Measurements from ENCODE around the gene ZNF786. TPM values are rescaled to one million over a fixed set of nuclear protein-coding genes. Genes with fewer than 3 reads are reported as not detected.
A peak's percentile ranks its signal among the peaks of the same experiment; 100 is the strongest.

ZNF786 gene
- total RNA-seq, 1 experiment from 2014 or later = 10.1 TPM

GRCh38 chr7:149071641-149072437, 18.7 kb downstream of the ZNF786 start:
- POLR2A ChIA-PET = interaction anchor here (0.6 kb wide), 1 partner anchor 21 kb away, joined by 6 read pairs; no protein-coding TSS in a partner anchor
- Histone ChIP-seq H3K27ac (ENCODE audit: low read length) (no peak overlapping the region), H3K4me1 (ENCODE audit: control insufficient read depth, insufficient read depth, low read length) (no peaks in the 10 kb centered on the region), H3K9me3 (ENCODE audit: control insufficient read depth, insufficient read depth, low read depth, low read length) (no peaks in the 10 kb centered on the region), H3K36me3 (ENCODE audit: control insufficient read depth, insufficient read depth, low read length) (peaks cover 16% of the 10 kb centered on the region), H3K4me3 (ENCODE audit: low read depth in 2 of 2, low read length in 2 of 2) (no peak overlapping the region), H3K27me3 (ENCODE audit: control insufficient read depth, insufficient read depth, low read length) (no peaks in the 10 kb centered on the region)
- CTCF ChIA-PET = interaction anchor here (0.5 to 0.7 kb wide), 2 partner anchors 10 to 16 kb away, joined by 3 to 4 read pairs; no protein-coding TSS in a partner anchor
- intact Hi-C loops (cut with micrococcal nuclease; ENCODE audit: unreplicated experiment) (no loop called here), in situ Hi-C loops (cut with HindIII; ENCODE audit: low pct_unique_long_range_greater_than_20kb, low sequenced_read_pairs) (no loop called here)
- peak; percentile 80 for TF ChIP-seq CTCF (IDR thresholded peaks at IDR 0.05)
- no peak for TF ChIP-seq REST (IDR thresholded peaks at IDR 0.05; ENCODE audit: insufficient read depth in 1 of 2, low read depth in 2 of 2, low read length in 1 of 2)
- peak; percentile 81 for ATAC-seq
- no TSS peak for BruUV-seq (replicated peaks)
- no peak for DNase-seq (ENCODE audit: low read depth, low spot score)

GRCh38 chr7:149071182-149071635, 19.3 kb downstream of the ZNF786 start:
- intact Hi-C loops (cut with micrococcal nuclease; ENCODE audit: unreplicated experiment) (no loop called here), in situ Hi-C loops (cut with HindIII; ENCODE audit: low pct_unique_long_range_greater_than_20kb, low sequenced_read_pairs) (no loop called here)
- POLR2A ChIA-PET = no interaction called here
- no peak for DNase-seq (ENCODE audit: low read depth, low spot score)
- Histone ChIP-seq H3K27ac (ENCODE audit: low read length) (no peak overlapping the region), H3K4me1 (ENCODE audit: control insufficient read depth, insufficient read depth, low read length) (no peaks in the 10 kb centered on the region), H3K27me3 (ENCODE audit: control insufficient read depth, insufficient read depth, low read length) (no peaks in the 10 kb centered on the region), H3K4me3 (ENCODE audit: low read depth in 2 of 2, low read length in 2 of 2) (no peak overlapping the region), H3K36me3 (ENCODE audit: control insufficient read depth, insufficient read depth, low read length) (peaks cover 16% of the 10 kb centered on the region), H3K9me3 (ENCODE audit: control insufficient read depth, insufficient read depth, low read depth, low read length) (no peaks in the 10 kb centered on the region)
- TF ChIP-seq SIN3A (IDR thresholded peaks at IDR 0.05; ENCODE audit: borderline replicate concordance, insufficient read depth, low read depth, low read length) (no peak), POLR2AphosphoS5 (IDR thresholded peaks at IDR 0.05; ENCODE audit: low read depth, low read length) (no peak)
- no TSS peak for BruUV-seq (replicated peaks)
- CTCF ChIA-PET = no interaction called here
- ATAC-seq = no peak; the same call in 1 of the 2 replicates

GRCh38 chr7:149070372-149071125, 20.0 kb downstream of the ZNF786 start:
- H3K36me3 ChIP-seq (ENCODE audit: control insufficient read depth, insufficient read depth, low read length) = peaks cover 16% of the 10 kb centered on the region
- TF ChIP-seq REST (IDR thresholded peaks at IDR 0.05; ENCODE audit: insufficient read depth in 1 of 2, low read depth in 2 of 2, low read length in 1 of 2) (no peak), CTCF (IDR thresholded peaks at IDR 0.05) (no peak), TCF7L2 (IDR thresholded peaks at IDR 0.05; ENCODE audit: low read depth, low read length) (no peak), POLR2AphosphoS5 (IDR thresholded peaks at IDR 0.05; ENCODE audit: low read depth, low read length) (no peak), SIN3A (IDR thresholded peaks at IDR 0.05; ENCODE audit: borderline replicate concordance, insufficient read depth, low read depth, low read length) (no peak)
- H3K27me3 ChIP-seq (ENCODE audit: control insufficient read depth, insufficient read depth, low read length) = no peaks in the 10 kb centered on the region
- H3K4me3 ChIP-seq (ENCODE audit: low read depth in 2 of 2, low read length in 2 of 2) = no peak overlapping the region
- ChIA-PET POLR2A (no interaction called here), CTCF (no interaction called here)
- no peaks in the 10 kb centered on the region for H3K9me3 ChIP-seq (ENCODE audit: control insufficient read depth, insufficient read depth, low read depth, low read length)
- intact Hi-C loops (cut with micrococcal nuclease; ENCODE audit: unreplicated experiment) (no loop called here), in situ Hi-C loops (cut with HindIII; ENCODE audit: low pct_unique_long_range_greater_than_20kb, low sequenced_read_pairs) (no loop called here)
- H3K27ac ChIP-seq (ENCODE audit: low read length) = no peak overlapping the region
- ATAC-seq (no peak), DNase-seq (ENCODE audit: low read depth, low spot score) (no peak)
- no TSS peak for BruUV-seq (replicated peaks)
- H3K4me1 ChIP-seq (ENCODE audit: control insufficient read depth, insufficient read depth, low read length) = no peaks in the 10 kb centered on the region
